IMR-90 (cell line): Measurements from ENCODE around the gene LCN2. TPM values are rescaled to one million over a fixed set of nuclear protein-coding genes. Genes with fewer than 3 reads are reported as not detected.

ENCODE experiments used
- ATAC-seq: fragments of 200-7000 bp; cut with Tn5 transposase; 2 replicates; pipeline ENCODE4 v1.9.1; 2020; ENCODE audit warnings: low read depth, mild to moderate bottlenecking, moderate library complexity
- BruUV-seq: library from RNA; stranded (reverse); fragments of 400-500 nt; replicated peaks from 2 replicates; lab custom pipeline; 2021; lab: Mats Ljungman, UMichigan
- CTCF ChIA-PET: fragments of 300-600 bp; formaldehyde crosslinking; extraction: SDS; loops from one replicate; lab custom pipeline; 2021; ENCODE audit warnings: antibody characterized with exemption; lab: Yijun Ruan, JAX
- POLR2A ChIA-PET: fragments of 300-600 bp; sonication (Branson Sonifier 250); formaldehyde crosslinking; loops from one replicate; lab custom pipeline; 2022; ENCODE audit warnings: antibody characterized with exemption; ENCODE audit not compliant: unreplicated experiment; lab: Charles Lee
- DNase-seq: peaks from one replicate; pipeline ENCODE4 v3.0.0; 2013
- H2AFZ ChIP-seq: replicated peaks from 2 replicates; pipeline ENCODE3; 2013; ENCODE audit warnings: low read length, mild to moderate bottlenecking; ENCODE audit not compliant: poor library complexity
- H2AK5ac ChIP-seq: 2 replicates; pipeline ENCODE4 v1.6.1; 2013; ENCODE audit warnings: low read depth, low read length, inconsistent platforms
- H2AK9ac ChIP-seq: replicated peaks from 2 replicates; pipeline ENCODE3; 2013; ENCODE audit warnings: mild to moderate bottlenecking, low read depth, low read length, moderate library complexity; ENCODE audit not compliant: poor library complexity
- H2BK120ac ChIP-seq: 2 replicates; pipeline ENCODE4 v1.6.1; 2013; ENCODE audit warnings: low read depth, low read length, inconsistent platforms
- H2BK15ac ChIP-seq: 3 replicates; pipeline ENCODE4 v1.6.1; 2013; ENCODE audit warnings: low read depth, low read length, inconsistent platforms
- H2BK20ac ChIP-seq: 2 replicates; pipeline ENCODE4 v1.6.1; 2013; ENCODE audit warnings: low read depth, mild to moderate bottlenecking, inconsistent platforms, low read length, moderate library complexity
- H2BK5ac ChIP-seq: 2 replicates; pipeline ENCODE4 v1.6.1; 2013; ENCODE audit warnings: mild to moderate bottlenecking, low read depth, low read length, inconsistent platforms; ENCODE audit not compliant: poor library complexity, severe bottlenecking
- H3K14ac ChIP-seq: replicated peaks from 2 replicates; pipeline ENCODE4 v1.6.1; 2013; ENCODE audit warnings: low read depth, low read length, inconsistent platforms
- H3K18ac ChIP-seq: 2 replicates; pipeline ENCODE4 v1.6.1; 2013; ENCODE audit warnings: low read depth, low read length, control low read depth
- H3K23ac ChIP-seq: 2 replicates; pipeline ENCODE4 v1.6.1; 2013; ENCODE audit warnings: low read depth, low read length, inconsistent platforms
- H3K27ac ChIP-seq: 2 replicates; pipeline ENCODE4 v1.5.1; 2013; ENCODE audit warnings: mild to moderate bottlenecking, control low read depth, low read length; ENCODE audit not compliant: insufficient read depth
- H3K27me3 ChIP-seq: 2 replicates; pipeline ENCODE4 v1.6.1; 2013; ENCODE audit warnings: low read length; ENCODE audit not compliant: control insufficient read depth, insufficient read depth
- H3K36me3 ChIP-seq: 2 replicates; pipeline ENCODE4 v1.6.1; 2013; ENCODE audit warnings: low read length, mixed read lengths; ENCODE audit not compliant: control insufficient read depth, insufficient read depth
- H3K4ac ChIP-seq: 2 replicates; pipeline ENCODE4 v1.6.1; 2013; ENCODE audit warnings: low read depth, low read length, inconsistent platforms
- H3K4me1 ChIP-seq: 2 replicates; pipeline ENCODE4 v1.6.1; 2013; ENCODE audit warnings: low read length, mixed read lengths; ENCODE audit not compliant: control insufficient read depth, insufficient read depth
- H3K4me2 ChIP-seq: 2 replicates; pipeline ENCODE4 v1.6.1; 2013; ENCODE audit warnings: low read depth, mild to moderate bottlenecking, control low read depth, low read length, moderate library complexity
- H3K4me3 ChIP-seq: 2 replicates; pipeline ENCODE4 v1.5.1; 2013; ENCODE audit warnings: low read depth, mild to moderate bottlenecking, control low read depth, low read length, moderate library complexity; ENCODE audit not compliant: insufficient read depth
- H3K56ac ChIP-seq: 2 replicates; pipeline ENCODE4 v1.6.1; 2013; ENCODE audit warnings: low read length, inconsistent platforms; ENCODE audit not compliant: insufficient read depth; ENCODE audit errors: extremely low read depth
- H3K79me1 ChIP-seq, 2 experiments: 2 replicates each; pipeline ENCODE4 v1.6.1; 2013; ENCODE audit warnings: low read length in 2 of 2, inconsistent platforms in 1 of 2, low read depth in 1 of 2
- H3K9ac ChIP-seq: 2 replicates; pipeline ENCODE4 v1.6.1; 2013; ENCODE audit warnings: low read depth, low read length, control low read depth
- H3K9me1 ChIP-seq: 2 replicates; pipeline ENCODE4 v1.6.1; 2013; ENCODE audit warnings: low read length, inconsistent platforms; ENCODE audit not compliant: insufficient read depth
- H3K9me3 ChIP-seq: 2 replicates; pipeline ENCODE4 v1.6.1; 2013; ENCODE audit warnings: low read length; ENCODE audit not compliant: control insufficient read depth, insufficient read depth
- H4K20me1 ChIP-seq: 2 replicates; pipeline ENCODE4 v1.6.1; 2013; ENCODE audit warnings: low read length, inconsistent platforms; ENCODE audit not compliant: insufficient read depth
- H4K5ac ChIP-seq: 2 replicates; pipeline ENCODE4 v1.6.1; 2013; ENCODE audit warnings: mild to moderate bottlenecking, low read depth, low read length, control low read depth
- H4K8ac ChIP-seq, 2 experiments: 2 replicates each; pipeline ENCODE4 v1.6.1; 2013; ENCODE audit warnings: low read depth in 2 of 2, low read length in 2 of 2, control low read depth in 1 of 2, inconsistent platforms in 1 of 2
- H4K91ac ChIP-seq: 2 replicates; pipeline ENCODE4 v1.6.1; 2013; ENCODE audit warnings: low read depth, low read length, inconsistent platforms; ENCODE audit not compliant: insufficient read depth
- BHLHE40 ChIP-seq: fragments of 150-350 bp; IDR thresholded peaks from 2 replicates; pipeline ENCODE4 v1.6.1; 2016; ENCODE audit warnings: mild to moderate bottlenecking, low read depth, low read length
- CEBPB ChIP-seq: IDR thresholded peaks from 2 replicates; pipeline ENCODE4 v1.6.1; 2012; ENCODE audit warnings: low read depth, low read length, improper control_type of control experiment
- MAFK ChIP-seq: IDR thresholded peaks from 2 replicates; pipeline ENCODE4 v1.6.1; 2012; ENCODE audit warnings: low read depth, low read length, improper control_type of control experiment
- MAZ ChIP-seq: IDR thresholded peaks from 2 replicates; pipeline ENCODE4 v1.6.1; 2012; ENCODE audit warnings: low read depth, mild to moderate bottlenecking, low read length, improper control_type of control experiment, moderate library complexity, borderline replicate concordance
- RAD21 ChIP-seq: IDR thresholded peaks from 2 replicates; pipeline ENCODE4 v1.6.1; 2012; ENCODE audit warnings: low read length, improper control_type of control experiment
- RFX5 ChIP-seq: IDR thresholded peaks from 2 replicates; pipeline ENCODE4 v1.8.0; 2012; ENCODE audit warnings: low read depth, mild to moderate bottlenecking, low read length, moderate library complexity
- WGBS, 2 experiments: methylation state at CpG; one replicate each; pipeline versions ENCODE4 v1.1.5 to v1.1.7; 2013; ENCODE audit warnings: missing lambda C conversion rate in 2 of 2; ENCODE audit not compliant: insufficient read length in 1 of 2; ENCODE audit errors: extremely low coverage in 2 of 2; 5-methylcytosine and 5-hydroxymethylcytosine counted together
- dilution Hi-C: fragments of 300-500 bp; cut with HindIII; formaldehyde crosslinking; loops from one replicate; pipeline ENCODE4 v1.14.3; 2018; ENCODE audit warnings: low sequenced_read_pairs; ENCODE audit not compliant: unreplicated experiment
- in situ Hi-C: fragments of 300-500 bp; cut with MboI; formaldehyde crosslinking; loops from 3 replicates; pipeline ENCODE4 v1.14.3; 2019; ENCODE audit warnings: low sequenced_read_pairs, inconsistent platforms, mixed read lengths
- intact Hi-C: fragments of 100-400 bp; cut with micrococcal nuclease; formaldehyde crosslinking; loops from 2 replicates; pipeline ENCODE4 v1.10.0; 2022
- polyA plus RNA-seq, 3 experiments: library from polyadenylated mRNA; depleted of rRNA; stranded (reverse); fragments of >200 nt; gene quantifications; 2 replicates each; pipeline ENCODE4 v1.2.3, GENCODE V29; 2012; ENCODE audit warnings: low replicate concordance in 1 of 3
- total RNA-seq: library from RNA; depleted of rRNA; stranded (reverse); fragments of >200 nt; gene quantifications from 2 replicates; pipeline ENCODE4 v1.2.3, GENCODE V29; 2012

LCN2 gene
- total and polyA plus RNA-seq, 2 of the 4 experiments (the other 2 are of a cell fraction): not detected

GRCh38 chr9:128102861-128103588 is 46.2 kb upstream of the LCN2 start:
- H3K23ac ChIP-seq: no peak overlapping the region
- 96% methylated on average over 19 of the region's 23 CpGs; no CpG with 5 or more reads in 1 of the 2 experiments for WGBS, 2 experiments
- BruUV-seq: no TSS peak
- H2BK5ac ChIP-seq: no peak overlapping the region
- H2AFZ ChIP-seq: no peak overlapping the region
- intact Hi-C loops: no loop called here
- H3K18ac ChIP-seq: no peak overlapping the region
- peaks cover 19% of the 10 kb centered on the region for H3K4me1 ChIP-seq
- no peak overlapping the region for H3K9ac ChIP-seq
- H3K9me1 ChIP-seq: peaks cover 19% of the 10 kb centered on the region; the same call in 1 of the 2 replicates
- H3K4me3 ChIP-seq: no peak overlapping the region
- ChIA-PET POLR2A (no interaction called here), CTCF (no interaction called here)
- peaks cover 51% of the 10 kb centered on the region for H4K20me1 ChIP-seq
- H4K8ac ChIP-seq: no peak overlapping the region
- no peak overlapping the region for H4K91ac ChIP-seq
- ATAC-seq (no peak), DNase-seq (no peak)
- no peaks in the 10 kb centered on the region for H3K27me3 ChIP-seq
- H3K56ac ChIP-seq: no peak overlapping the region
- no peak overlapping the region for H3K4ac ChIP-seq
- no peak overlapping the region for H2AK5ac ChIP-seq
- dilution Hi-C loops: no loop called here
- H3K79me1 ChIP-seq: peaks cover 22 to 80% of the 10 kb centered on the region in 2 experiments
- no peak overlapping the region for H3K27ac ChIP-seq
- no peak overlapping the region for H3K4me2 ChIP-seq
- no peak overlapping the region for H2BK15ac ChIP-seq
- H3K14ac ChIP-seq: no peak overlapping the region
- no peak overlapping the region for H4K5ac ChIP-seq
- H2BK20ac ChIP-seq: no peak overlapping the region
- peak overlapping the region; percentile 93 for H2AK9ac ChIP-seq
- peaks cover 64% of the 10 kb centered on the region for H3K36me3 ChIP-seq
- TF ChIP-seq MAFK (no peak), RFX5 (no peak), CEBPB (no peak), RAD21 (no peak), MAZ (no peak), BHLHE40 (no peak)
- in situ Hi-C loops: no loop called here
- H3K9me3 ChIP-seq: no peaks in the 10 kb centered on the region
- no peak overlapping the region for H2BK120ac ChIP-seq
